Mucosa of descending colon (tissue), 3 donors: ENCODE results near the gene NFIA. TPM values are rescaled to one million over a fixed set of nuclear protein-coding genes. Genes with fewer than 3 reads are reported as not detected.

Experiments
- ATAC-seq: fragments of 200-7000 bp; cut with Tn5 transposase; one replicate; pipeline ENCODE4 v1.9.1; 2020; ENCODE audit warnings: mild to moderate bottlenecking, moderate library complexity
- DNase-seq, 3 donors: peaks; one replicate each; pipeline ENCODE4 v3.0.0-alpha.2; 2020
- H3K36me3 ChIP-seq: fragments of 200-600 bp; one replicate; pipeline ENCODE4 v1.8.0; 2021; ENCODE audit warnings: low read depth, mild to moderate bottlenecking
- H3K4me1 ChIP-seq: fragments of 200-600 bp; one replicate; pipeline ENCODE4 v1.8.0; 2021; ENCODE audit warnings: low read depth, mild to moderate bottlenecking
- H3K4me3 ChIP-seq: fragments of 200-600 bp; one replicate; pipeline ENCODE4 v1.8.0; 2021; ENCODE audit warnings: mild to moderate bottlenecking
- H3K9me3 ChIP-seq: fragments of 200-600 bp; one replicate; pipeline ENCODE4 v1.8.0; 2021; ENCODE audit warnings: mild to moderate bottlenecking
- intact Hi-C, 2 donors: fragments of 100-400 bp; cut with DNase I in 1 of 2; cut with micrococcal nuclease in 1 of 2; formaldehyde crosslinking; loops; one replicate each; pipeline versions ENCODE4 v1.11.0 to v1.11.1; 2022; cut with DNase I, micrococcal nuclease
- total RNA-seq, 3 donors: library from RNA; stranded (reverse); fragmentation: NEBNext Ultra II Directional in 2 of 3; extraction: Animal tissue kit (Norgen Biotek cat#: 25700) in 2 of 3; gene quantifications; one replicate each; pipeline versions ENCODE4 v1.2.1 to v1.2.4, GENCODE V29; 2021 to 2023
- TF ChIP-seq, protein P1 (sequence below): fragments of 200-600 bp; IDR thresholded peaks from one replicate; pipeline ENCODE4 v1.8.0; 2022; ENCODE audit warnings: antibody characterized with exemption, mild to moderate bottlenecking
- donor health status: DM: no; HTN: no; CAD: no; lungs with moderate emphysema.
- donor health status: DM: no; HTN: no; CAD: no.
- donor health status: DM: no; HTN: yes; CAD: no.

NFIA gene
- total RNA-seq, 3 donors from 2014 or later: 46.4 to 145 (median 51.1) TPM

DNA sequence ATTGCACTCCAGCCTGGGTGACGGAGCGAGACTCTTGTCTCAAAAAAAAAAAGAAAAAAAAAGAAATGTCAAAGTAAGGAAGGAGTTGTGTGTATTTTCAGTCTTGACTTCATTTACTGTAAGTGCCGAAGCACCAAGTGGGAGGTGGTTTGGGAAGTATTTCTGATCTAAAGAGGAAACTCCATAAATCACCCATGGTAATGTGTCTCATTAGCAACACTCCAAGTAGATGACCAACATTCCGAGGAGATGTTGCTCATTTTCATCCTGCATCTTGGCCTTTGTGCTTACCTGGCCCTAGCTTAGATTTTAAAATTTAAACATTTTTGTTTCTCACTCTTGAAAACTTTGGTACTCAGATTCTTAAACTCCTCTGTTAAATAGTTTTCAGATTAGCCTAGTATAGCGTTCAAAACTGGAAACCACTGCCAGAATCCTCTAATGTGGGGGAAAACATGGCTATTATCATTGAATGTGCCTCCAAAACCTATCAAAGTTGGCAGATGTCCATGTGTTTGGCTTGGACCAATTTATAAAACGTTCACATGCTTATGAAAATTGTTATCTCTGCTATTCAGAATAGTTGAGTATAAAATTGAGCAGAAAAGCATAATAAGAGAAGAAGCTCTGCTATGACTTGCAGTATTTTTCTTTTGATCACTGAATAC lies 110.4 kb downstream of the NFIA start:
- ATAC-seq (no peak), DNase-seq (no peak)
- H3K36me3 ChIP-seq: no peaks in the 10 kb centered on the region
- H3K4me1 ChIP-seq: no peaks in the 10 kb centered on the region
- no peaks in the 10 kb centered on the region for H3K9me3 ChIP-seq
- TF ChIP-seq, protein P1, sequence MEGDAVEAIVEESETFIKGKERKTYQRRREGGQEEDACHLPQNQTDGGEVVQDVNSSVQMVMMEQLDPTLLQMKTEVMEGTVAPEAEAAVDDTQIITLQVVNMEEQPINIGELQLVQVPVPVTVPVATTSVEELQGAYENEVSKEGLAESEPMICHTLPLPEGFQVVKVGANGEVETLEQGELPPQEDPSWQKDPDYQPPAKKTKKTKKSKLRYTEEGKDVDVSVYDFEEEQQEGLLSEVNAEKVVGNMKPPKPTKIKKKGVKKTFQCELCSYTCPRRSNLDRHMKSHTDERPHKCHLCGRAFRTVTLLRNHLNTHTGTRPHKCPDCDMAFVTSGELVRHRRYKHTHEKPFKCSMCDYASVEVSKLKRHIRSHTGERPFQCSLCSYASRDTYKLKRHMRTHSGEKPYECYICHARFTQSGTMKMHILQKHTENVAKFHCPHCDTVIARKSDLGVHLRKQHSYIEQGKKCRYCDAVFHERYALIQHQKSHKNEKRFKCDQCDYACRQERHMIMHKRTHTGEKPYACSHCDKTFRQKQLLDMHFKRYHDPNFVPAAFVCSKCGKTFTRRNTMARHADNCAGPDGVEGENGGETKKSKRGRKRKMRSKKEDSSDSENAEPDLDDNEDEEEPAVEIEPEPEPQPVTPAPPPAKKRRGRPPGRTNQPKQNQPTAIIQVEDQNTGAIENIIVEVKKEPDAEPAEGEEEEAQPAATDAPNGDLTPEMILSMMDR: no peak
- intact Hi-C loops: no loop called here
- H3K4me3 ChIP-seq: no peak overlapping the region

DNA sequence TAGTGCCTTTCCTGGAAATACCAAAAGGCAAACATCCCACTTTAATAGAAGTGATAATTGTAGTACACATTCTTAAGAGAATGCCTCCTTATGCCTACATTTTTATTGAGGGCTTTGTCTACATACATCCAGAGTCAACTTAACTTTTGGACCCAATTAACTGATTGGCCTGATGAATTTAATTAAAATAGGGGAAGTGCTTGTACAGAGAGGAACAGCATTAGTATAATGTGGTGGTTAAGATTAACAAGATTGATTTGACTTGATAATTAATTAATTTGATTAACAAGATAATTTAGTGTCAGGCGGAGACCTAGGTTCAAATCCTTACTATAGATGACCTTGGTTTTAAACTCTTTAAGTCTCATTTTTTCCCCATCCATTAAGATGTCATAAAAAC lies 111.4 kb downstream of the NFIA start:
- intact Hi-C loops: no loop called here
- Histone ChIP-seq H3K4me3 (no peak overlapping the region), H3K36me3 (no peaks in the 10 kb centered on the region), H3K9me3 (no peaks in the 10 kb centered on the region), H3K4me1 (no peaks in the 10 kb centered on the region)
- no peak for DNase-seq
- TF ChIP-seq, protein P1: no peak
- no peak for ATAC-seq

DNA sequence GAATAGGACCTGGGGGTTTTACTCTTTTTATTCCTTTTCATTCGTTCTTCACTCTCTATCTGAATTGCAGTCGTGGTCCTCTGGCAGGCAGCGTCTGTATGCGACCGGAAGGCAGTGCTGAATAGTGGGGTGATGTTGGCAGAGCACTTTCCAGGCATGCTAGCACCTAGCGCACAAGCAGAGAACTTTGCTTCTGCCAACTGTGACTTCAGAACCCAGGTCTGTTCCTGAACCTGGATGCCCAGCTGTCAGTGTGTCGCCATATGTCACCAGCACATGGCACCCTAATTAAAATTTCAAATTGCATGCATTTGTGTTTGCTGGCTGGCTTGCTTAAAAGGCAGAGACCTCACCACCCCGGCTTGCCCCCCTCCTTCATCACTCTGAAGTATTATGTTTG lies 116.2 kb downstream of the NFIA start:
- TF ChIP-seq, protein P1: no peak
- intact Hi-C loops: no loop called here
- no peak for ATAC-seq
- no peak overlapping the region for H3K4me3 ChIP-seq
- no peaks in the 10 kb centered on the region for H3K36me3 ChIP-seq
- no peaks in the 10 kb centered on the region for H3K4me1 ChIP-seq
- DNase-seq: no peak
- no peaks in the 10 kb centered on the region for H3K9me3 ChIP-seq

DNA sequence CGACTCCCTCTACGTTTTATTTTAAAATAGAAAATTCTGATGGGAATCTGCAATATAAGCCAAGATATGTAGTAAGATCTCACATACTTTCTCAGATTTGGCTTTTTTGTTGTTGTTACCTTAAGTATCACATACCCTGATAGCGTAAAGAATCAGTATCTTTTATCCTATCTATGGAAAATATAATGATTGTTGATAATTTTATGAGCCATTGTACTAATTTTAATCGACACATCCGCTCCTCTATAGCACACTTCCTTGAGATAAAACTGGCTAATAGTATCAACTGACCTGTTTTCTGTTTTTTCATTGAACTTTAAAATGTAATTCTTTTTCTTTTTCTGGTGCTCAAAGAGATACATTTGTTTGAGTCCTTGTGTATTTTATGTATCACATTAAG lies 118.7 kb downstream of the NFIA start:
- Histone ChIP-seq H3K36me3 (no peaks in the 10 kb centered on the region), H3K9me3 (no peaks in the 10 kb centered on the region), H3K4me1 (no peaks in the 10 kb centered on the region), H3K4me3 (no peak overlapping the region)
- intact Hi-C loops: no loop called here
- TF ChIP-seq, protein P1: no peak
- no peak for ATAC-seq
- DNase-seq: no peak

DNA sequence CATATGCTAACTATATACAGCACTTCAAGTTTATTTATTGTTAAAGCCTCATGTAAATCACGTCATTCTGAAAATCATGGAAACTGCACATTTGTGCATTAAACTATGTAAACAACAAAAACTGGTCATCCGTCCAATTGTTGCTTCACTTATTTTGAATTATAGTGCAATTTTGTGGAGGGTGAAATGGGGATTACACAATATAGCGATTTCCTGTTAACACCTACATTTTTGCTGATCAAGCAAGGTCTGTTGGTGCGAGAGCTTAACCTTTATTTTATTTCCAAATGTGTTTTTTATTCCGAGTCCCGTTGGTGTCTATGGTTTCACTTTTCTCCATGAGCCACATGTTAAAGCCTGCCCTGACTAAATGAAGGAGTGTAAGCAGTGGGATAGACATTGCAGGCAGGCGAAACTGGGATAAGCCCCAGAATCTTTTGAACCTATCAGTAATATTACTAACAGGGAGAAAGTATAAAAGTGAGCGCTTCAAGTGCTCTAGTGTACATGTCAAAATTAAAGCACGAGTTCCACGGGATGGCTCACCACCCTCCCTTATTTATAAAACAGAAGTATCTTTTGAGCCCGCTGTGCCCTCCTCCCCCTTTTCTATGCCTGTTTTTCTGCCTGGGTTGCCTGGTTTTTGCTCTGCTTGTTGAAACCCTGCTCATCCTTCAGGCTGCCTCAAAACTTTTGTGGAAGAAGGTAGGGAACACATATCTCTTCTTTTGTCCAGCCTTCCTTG lies 120.7 kb downstream of the NFIA start:
- TF ChIP-seq, protein P1: no peak
- H3K4me1 ChIP-seq: no peaks in the 10 kb centered on the region
- ATAC-seq: no peak
- H3K36me3 ChIP-seq: no peaks in the 10 kb centered on the region
- H3K4me3 ChIP-seq: no peak overlapping the region
- intact Hi-C loops: no loop called here
- no peak for DNase-seq
- no peaks in the 10 kb centered on the region for H3K9me3 ChIP-seq
